Tibial nerve (tissue), 4 donors: Measurements from ENCODE around the gene SNAPC1. TPM values are rescaled to one million over a fixed set of nuclear protein-coding genes. Genes with fewer than 3 reads are reported as not detected.
"Not testable (repeated sequence)": the region's sequence is repeated elsewhere in the genome, so short reads cannot be mapped to it uniquely, and the experiment has no call there.

Experiments
- DNase-seq, 2 donors: peaks; one replicate each; pipeline ENCODE4 v3.0.0-alpha.2; 2019; ENCODE audit warnings: low spot score in 2 of 2
- H3K27ac ChIP-seq, 4 donors: fragments of 200-600 bp; sonication (generic) in 3 of 4; one replicate each; pipeline ENCODE4 v1.5.1; 2017 to 2019; ENCODE audit warnings: mild to moderate bottlenecking in 1 of 4
- H3K27me3 ChIP-seq, 2 donors: fragments of 200-600 bp; sonication (generic) in 1 of 2; one replicate each; pipeline versions ENCODE4 v1.5.1 to v1.6.0; 2017 to 2019
- H3K36me3 ChIP-seq, 3 donors: fragments of 200-600 bp; sonication (generic); one replicate each; pipeline ENCODE4 v1.5.1; 2018 to 2019
- H3K4me1 ChIP-seq, 4 donors: fragments of 200-600 bp; sonication (generic) in 3 of 4; one replicate each; pipeline ENCODE4 v1.5.1; 2017 to 2019
- H3K4me3 ChIP-seq, 4 donors: fragments of 200-600 bp; sonication (generic) in 3 of 4; one replicate each; pipeline ENCODE4 v1.5.1; 2017 to 2019; ENCODE audit warnings: mild to moderate bottlenecking in 1 of 4, moderate library complexity in 1 of 4
- H3K9me3 ChIP-seq, 4 donors: fragments of 200-600 bp; sonication (generic) in 3 of 4; one replicate each; pipeline ENCODE4 v1.5.1; 2017 to 2019
- EP300 ChIP-seq, 2 donors: sonication (generic); formaldehyde crosslinking; IDR thresholded peaks; one replicate each; pipeline ENCODE4 v1.6.1; 2017; ENCODE audit warnings: antibody characterized with exemption in 2 of 2, mild to moderate bottlenecking in 1 of 2
- POLR2A ChIP-seq, 2 donors: fragments of 450-650 bp; IDR thresholded peaks; one replicate each; pipeline ENCODE4 v1.6.1; 2017; ENCODE audit warnings: antibody characterized with exemption in 2 of 2, mild to moderate bottlenecking in 2 of 2, moderate library complexity in 2 of 2
- WGBS, 2 donors: methylation state at CpG; one replicate each; pipeline ENCODE4 v1.1.5; 2018; 5-methylcytosine and 5-hydroxymethylcytosine counted together
- total RNA-seq, 4 donors: library from RNA; depleted of rRNA; stranded (reverse); fragments of >200 nt; gene quantifications; one replicate each; pipeline ENCODE4 v1.1.0, GENCODE V29; 2016
- TF ChIP-seq, protein P1 (sequence below), 5 experiments: fragments of 200-600 bp in 3 of 5; fragments of 450-650 bp in 2 of 5; sonication (generic) in 3 of 5; IDR thresholded peaks; one replicate each; pipeline ENCODE4 v1.5.1; 2016 to 2019; ENCODE audit warnings: antibody characterized with exemption in 5 of 5, mild to moderate bottlenecking in 3 of 5, moderate library complexity in 2 of 5

The SNAPC1 gene
- total RNA-seq, 4 donors from 2014 or later, result 6.3 to 14.4 (median 10.2) TPM

DNA sequence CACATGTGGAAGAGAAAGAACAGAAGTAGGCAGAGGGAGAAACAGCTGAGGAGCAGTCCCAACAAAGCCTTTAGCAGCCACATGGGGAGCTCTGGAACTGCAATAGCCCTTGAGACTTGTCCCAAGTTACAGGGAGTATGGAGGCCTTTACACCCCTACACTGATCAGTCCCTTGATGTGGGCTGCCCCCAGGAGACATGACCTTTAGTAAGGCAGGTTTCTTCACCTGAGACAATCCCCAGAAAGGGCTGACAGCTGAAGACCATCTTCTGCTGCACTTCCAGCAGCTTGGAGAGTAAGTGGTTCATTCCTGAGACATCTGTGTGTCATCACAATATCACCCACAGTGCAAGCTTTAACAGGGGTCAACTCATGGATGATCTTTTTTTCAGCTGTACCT is 8.6 kb upstream of the SNAPC1 start:
- no peak for DNase-seq
- no peaks in the 10 kb centered on the region for H3K36me3 ChIP-seq
- H3K27me3 ChIP-seq, result no peaks in the 10 kb centered on the region
- H3K27ac ChIP-seq, result no peak overlapping the region
- H3K4me1 ChIP-seq, result peaks cover 0 to 22% (median 0%) of the 10 kb centered on the region in 4 donors
- no peak overlapping the region for H3K4me3 ChIP-seq
- no peaks in the 10 kb centered on the region for H3K9me3 ChIP-seq
- TF ChIP-seq, protein P1, sequence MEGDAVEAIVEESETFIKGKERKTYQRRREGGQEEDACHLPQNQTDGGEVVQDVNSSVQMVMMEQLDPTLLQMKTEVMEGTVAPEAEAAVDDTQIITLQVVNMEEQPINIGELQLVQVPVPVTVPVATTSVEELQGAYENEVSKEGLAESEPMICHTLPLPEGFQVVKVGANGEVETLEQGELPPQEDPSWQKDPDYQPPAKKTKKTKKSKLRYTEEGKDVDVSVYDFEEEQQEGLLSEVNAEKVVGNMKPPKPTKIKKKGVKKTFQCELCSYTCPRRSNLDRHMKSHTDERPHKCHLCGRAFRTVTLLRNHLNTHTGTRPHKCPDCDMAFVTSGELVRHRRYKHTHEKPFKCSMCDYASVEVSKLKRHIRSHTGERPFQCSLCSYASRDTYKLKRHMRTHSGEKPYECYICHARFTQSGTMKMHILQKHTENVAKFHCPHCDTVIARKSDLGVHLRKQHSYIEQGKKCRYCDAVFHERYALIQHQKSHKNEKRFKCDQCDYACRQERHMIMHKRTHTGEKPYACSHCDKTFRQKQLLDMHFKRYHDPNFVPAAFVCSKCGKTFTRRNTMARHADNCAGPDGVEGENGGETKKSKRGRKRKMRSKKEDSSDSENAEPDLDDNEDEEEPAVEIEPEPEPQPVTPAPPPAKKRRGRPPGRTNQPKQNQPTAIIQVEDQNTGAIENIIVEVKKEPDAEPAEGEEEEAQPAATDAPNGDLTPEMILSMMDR (IDR thresholded peaks at IDR 0.05), result no peak
- TF ChIP-seq POLR2A (IDR thresholded peaks at IDR 0.05) (no peak), EP300 (IDR thresholded peaks at IDR 0.05) (no peak)

DNA sequence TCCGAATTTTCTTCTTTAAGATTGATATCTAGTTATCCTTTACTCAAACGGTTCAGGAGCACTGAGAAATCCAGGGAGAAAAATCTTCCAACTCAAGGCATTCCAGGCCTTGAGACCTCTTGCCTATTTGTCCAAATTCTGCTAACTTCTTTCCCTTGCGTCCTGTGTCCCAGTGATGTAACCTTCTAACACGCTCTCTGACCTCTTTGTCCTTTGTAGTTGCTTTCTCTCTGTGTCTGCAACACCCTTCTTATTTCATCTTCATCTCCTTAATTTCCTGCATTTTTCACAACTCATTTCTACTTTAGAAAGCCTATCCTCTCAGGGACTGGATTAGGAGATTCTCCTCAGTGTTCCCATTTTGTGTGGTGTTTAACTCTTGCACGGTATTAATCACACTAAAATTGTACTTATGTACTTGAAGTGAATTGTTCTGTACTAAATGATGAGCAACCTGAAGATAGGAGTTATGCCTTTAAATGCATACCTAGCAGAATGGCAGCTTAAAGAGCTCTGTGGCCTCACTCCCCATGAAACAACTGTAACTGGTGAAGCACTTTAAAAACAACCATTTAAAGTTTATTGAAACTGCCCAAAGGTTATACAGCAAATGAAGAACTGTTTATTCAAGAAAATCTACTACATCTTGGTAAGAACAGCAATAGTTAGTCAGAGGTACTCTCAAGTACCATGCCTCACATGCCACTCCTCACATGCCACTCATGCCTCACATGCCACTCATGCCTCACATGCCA is 7.4 kb upstream of the SNAPC1 start:
- H3K27me3 ChIP-seq, result no peaks in the 10 kb centered on the region
- H3K4me3 ChIP-seq, result no peak overlapping the region
- H3K4me1 ChIP-seq, result peaks cover 0 to 14% (median 0%) of the 10 kb centered on the region in 4 donors
- 69 to 76% methylated on average over 5 of the region's 5 CpGs for WGBS, 2 donors
- no peaks in the 10 kb centered on the region for H3K9me3 ChIP-seq
- no peak overlapping the region for H3K27ac ChIP-seq
- no peaks in the 10 kb centered on the region for H3K36me3 ChIP-seq
- DNase-seq, result no peak
- TF ChIP-seq POLR2A (IDR thresholded peaks at IDR 0.05) (no peak), EP300 (IDR thresholded peaks at IDR 0.05) (no peak)
- TF ChIP-seq, protein P1 (IDR thresholded peaks at IDR 0.05), result no peak

DNA sequence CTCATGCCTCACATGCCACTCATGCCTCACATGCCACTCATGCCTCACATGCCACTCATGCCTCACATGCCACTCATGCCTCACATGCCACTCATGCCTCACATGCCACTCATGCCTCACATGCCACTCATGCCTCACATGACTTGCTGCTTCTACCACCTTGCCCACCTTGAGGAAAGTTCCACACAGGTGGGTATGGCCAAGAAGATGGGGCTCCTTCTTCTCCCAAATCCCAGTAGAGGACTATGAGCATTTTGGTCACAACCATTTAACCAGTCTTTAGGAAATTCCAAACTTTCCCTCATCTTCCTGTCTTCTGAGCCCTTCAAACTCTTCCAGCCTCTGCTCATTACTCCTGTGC is 6.9 kb upstream of the SNAPC1 start:
- not testable (repeated sequence) for H3K27ac ChIP-seq, H3K36me3 ChIP-seq, H3K9me3 ChIP-seq, H3K27me3 ChIP-seq, H3K4me3 ChIP-seq, DNase-seq, H3K4me1 ChIP-seq

DNA sequence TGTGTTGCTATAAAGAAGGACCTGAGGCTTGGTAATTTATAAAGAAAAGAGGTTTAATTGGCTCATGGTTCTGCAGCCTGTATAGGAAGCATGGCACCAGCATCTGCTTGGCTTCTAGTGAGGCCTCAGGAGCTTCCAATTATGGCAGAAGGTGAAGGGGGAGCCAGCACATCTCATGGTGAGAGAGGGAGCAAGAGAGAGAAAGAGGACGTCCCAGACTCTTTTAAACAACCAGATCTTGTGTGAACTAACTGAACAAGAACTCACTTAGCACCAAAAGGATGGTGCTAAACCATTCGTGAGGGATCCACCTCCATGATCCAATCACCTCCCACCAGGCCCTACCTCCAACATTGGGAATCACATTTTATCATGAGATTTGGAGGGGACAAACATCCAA is 6.1 kb upstream of the SNAPC1 start:
- no peak for DNase-seq
- WGBS, 2 donors, result 65 to 74% methylated on average over 2 of the region's 2 CpGs
- H3K9me3 ChIP-seq, result no peaks in the 10 kb centered on the region
- no peak for TF ChIP-seq POLR2A (IDR thresholded peaks at IDR 0.05)
- TF ChIP-seq, protein P1 (IDR thresholded peaks at IDR 0.05), result no peak
- TF ChIP-seq EP300 (IDR thresholded peaks at IDR 0.05), result no peak
- H3K4me3 ChIP-seq, result no peak overlapping the region
- peaks cover 0 to 5% (median 0%) of the 10 kb centered on the region in 4 donors for H3K4me1 ChIP-seq
- H3K36me3 ChIP-seq, result no peaks in the 10 kb centered on the region
- H3K27me3 ChIP-seq, result no peaks in the 10 kb centered on the region
- no peak overlapping the region for H3K27ac ChIP-seq

DNA sequence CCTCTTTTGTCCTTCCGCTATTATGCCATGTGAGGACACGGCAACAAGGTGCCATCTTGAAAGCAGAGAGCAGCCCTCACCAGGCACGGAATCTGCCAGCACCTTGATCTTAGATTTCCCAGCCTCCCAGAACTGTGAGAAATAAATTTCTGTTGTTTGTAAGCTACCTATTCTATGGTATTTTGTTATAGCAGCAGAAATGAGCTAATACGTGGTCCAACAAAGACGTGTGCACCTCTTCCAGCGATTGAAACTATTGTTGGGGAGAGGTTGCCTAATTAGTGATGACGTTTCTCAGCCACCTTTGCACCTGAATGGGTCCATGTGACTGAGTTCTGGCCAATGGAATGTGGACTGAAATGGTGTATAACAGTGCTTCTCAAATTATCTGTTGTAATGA is 2.3 kb upstream of the SNAPC1 start:
- TF ChIP-seq, protein P1 (IDR thresholded peaks at IDR 0.05), result no peak
- TF ChIP-seq EP300 (IDR thresholded peaks at IDR 0.05) (no peak), POLR2A (IDR thresholded peaks at IDR 0.05) (no peak)
- Histone ChIP-seq H3K9me3 (no peaks in the 10 kb centered on the region), H3K27ac (no peak overlapping the region), H3K27me3 (no peaks in the 10 kb centered on the region), H3K4me3 (no peak overlapping the region), H3K4me1 (peaks cover 0 to 24% (median 15%) of the 10 kb centered on the region in 4 donors), H3K36me3 (no peaks in the 10 kb centered on the region)
- DNase-seq, result no peak
- 81 to 94% methylated on average over 7 of the region's 7 CpGs for WGBS, 2 donors
